Adipocyte (in vitro differentiated cells): ENCODE measurements around the gene COMMD10.
"Not testable (repeated sequence)": the region's sequence is repeated elsewhere in the genome, so short reads cannot be mapped to it uniquely, and the experiment has no call there.

ENCODE experiments used
- DNase-seq: peaks from one replicate; pipeline ENCODE4 v3.0.0-alpha.2; 2015; ENCODE audit warnings: low read depth
- H3K27me3 ChIP-seq: replicated peaks from 2 replicates; pipeline ENCODE4 v1.7.0; 2013; ENCODE audit warnings: mild to moderate bottlenecking, low read length, moderate library complexity; ENCODE audit not compliant: control insufficient read depth, insufficient read depth
- H3K36me3 ChIP-seq: 2 replicates; pipeline ENCODE4 v1.7.0; 2013; ENCODE audit warnings: low read length, mild to moderate bottlenecking, moderate library complexity; ENCODE audit not compliant: control insufficient read depth, insufficient read depth, severe bottlenecking
- H3K4me1 ChIP-seq: 2 replicates; pipeline ENCODE4 v1.7.0; 2013; ENCODE audit warnings: mild to moderate bottlenecking, low read length, moderate library complexity; ENCODE audit not compliant: control insufficient read depth, insufficient read depth
- H3K4me3 ChIP-seq: 2 replicates; pipeline ENCODE4 v1.7.0; 2013; ENCODE audit warnings: mild to moderate bottlenecking, low read length, moderate library complexity
- H3K9ac ChIP-seq: 2 replicates; pipeline ENCODE4 v1.7.0; 2013; ENCODE audit warnings: mild to moderate bottlenecking, low read length, moderate library complexity
- H3K9me3 ChIP-seq: 2 replicates; pipeline ENCODE4 v1.7.0; 2013; ENCODE audit warnings: mild to moderate bottlenecking, low read length, moderate library complexity; ENCODE audit not compliant: control insufficient read depth

COMMD10 gene

DNA sequence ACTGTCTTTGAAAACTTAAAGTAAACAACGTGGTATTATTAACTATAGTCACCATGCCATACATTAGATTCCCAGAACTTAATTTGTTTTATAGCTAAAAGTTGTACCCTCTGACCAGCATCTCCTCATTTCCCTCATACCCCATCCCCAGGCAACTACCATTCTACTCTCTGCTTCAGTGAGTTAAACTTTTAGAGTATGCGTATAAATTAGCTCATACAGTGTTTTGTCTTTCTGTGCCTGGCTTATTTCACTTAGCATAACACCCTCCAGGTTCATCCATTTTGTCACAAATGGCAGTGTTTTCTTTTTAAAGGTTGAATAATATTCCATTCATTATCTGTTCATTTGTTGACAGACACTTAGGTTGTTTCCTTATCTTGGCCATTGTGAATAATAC lies 14.2 kb downstream of the COMMD10 start:
- H3K9me3 ChIP-seq = no peaks in the 10 kb centered on the region
- no peak overlapping the region for H3K9ac ChIP-seq
- H3K36me3 ChIP-seq = peaks cover 28% of the 10 kb centered on the region
- no peaks in the 10 kb centered on the region for H3K4me1 ChIP-seq
- no peak overlapping the region for H3K4me3 ChIP-seq
- H3K27me3 ChIP-seq = no peaks in the 10 kb centered on the region
- no peak for DNase-seq

DNA sequence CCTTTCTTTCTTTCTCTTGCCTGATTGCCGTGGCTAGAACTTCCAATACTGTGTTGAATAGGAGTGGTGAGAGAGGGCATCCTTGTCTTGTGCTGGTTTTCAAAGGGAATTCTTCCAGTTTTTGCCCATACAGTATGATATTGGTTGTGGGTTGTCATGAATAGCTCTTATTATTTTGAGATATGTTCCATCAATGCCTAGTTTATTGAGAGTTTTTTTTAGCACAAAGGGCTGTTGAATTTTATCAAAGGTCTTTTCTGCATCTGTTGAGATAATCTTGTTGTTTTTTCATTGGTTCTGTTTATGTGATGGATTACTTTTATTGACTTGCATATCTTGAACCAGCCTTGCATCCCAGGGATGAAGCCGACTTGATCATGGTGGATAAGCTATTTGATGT lies 20.1 kb downstream of the COMMD10 start:
- not testable (repeated sequence) for H3K27me3 ChIP-seq, H3K9ac ChIP-seq, H3K4me1 ChIP-seq, DNase-seq, H3K9me3 ChIP-seq, H3K36me3 ChIP-seq, H3K4me3 ChIP-seq

DNA sequence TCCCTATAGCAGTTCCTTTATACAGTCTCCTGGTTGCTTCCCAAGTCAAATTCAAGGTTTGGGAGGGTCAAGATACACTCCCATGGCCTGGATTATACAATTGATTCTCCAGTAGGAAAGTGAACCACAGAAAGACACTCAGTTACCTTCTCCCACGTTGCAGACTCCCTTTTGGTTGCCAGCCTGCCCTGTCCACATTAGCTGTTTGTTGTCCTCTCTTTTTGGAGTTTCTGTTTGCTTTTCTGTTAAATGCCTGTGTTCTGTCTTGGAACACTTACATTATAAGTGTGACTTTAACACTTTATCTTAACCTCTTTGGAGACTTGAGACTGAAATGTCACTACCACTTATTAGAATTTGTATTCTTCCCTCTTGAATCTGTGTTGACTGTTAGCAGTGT lies 30.3 kb downstream of the COMMD10 start:
- no peaks in the 10 kb centered on the region for H3K4me1 ChIP-seq
- no peaks in the 10 kb centered on the region for H3K27me3 ChIP-seq
- no peak for DNase-seq

DNA sequence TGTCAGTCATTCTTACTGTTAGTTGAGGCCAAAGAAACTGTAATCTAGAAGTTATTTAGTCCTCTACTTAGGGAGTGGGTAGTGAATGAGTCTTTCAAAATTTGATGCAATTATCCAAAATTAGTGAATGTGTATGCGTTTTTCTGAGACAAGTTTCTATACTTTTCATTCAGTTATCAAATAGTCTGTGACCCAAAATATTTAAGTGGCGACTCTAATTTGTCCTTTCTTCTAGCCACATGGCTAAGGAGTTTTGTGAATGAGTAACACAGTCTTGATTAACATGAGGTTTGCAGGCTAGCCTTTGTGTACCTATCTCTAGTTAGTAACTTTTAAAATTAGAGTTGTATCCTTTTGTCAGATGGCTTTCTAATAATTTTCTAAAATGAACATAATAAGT lies 45.6 kb downstream of the COMMD10 start:
- H3K4me3 ChIP-seq = no peak overlapping the region
- H3K36me3 ChIP-seq = peaks cover 3% of the 10 kb centered on the region
- H3K9me3 ChIP-seq = no peaks in the 10 kb centered on the region
- H3K27me3 ChIP-seq = no peaks in the 10 kb centered on the region
- H3K9ac ChIP-seq = no peak overlapping the region
- DNase-seq = peak; percentile 25
- H3K4me1 ChIP-seq = peaks cover 6% of the 10 kb centered on the region

More for the DNA sequence above, 30.3 kb downstream of the COMMD10 start:
- peaks cover 18% of the 10 kb centered on the region for H3K9me3 ChIP-seq
- no peak overlapping the region for H3K9ac ChIP-seq
- peaks cover 13% of the 10 kb centered on the region for H3K36me3 ChIP-seq
- no peak overlapping the region for H3K4me3 ChIP-seq

DNA sequence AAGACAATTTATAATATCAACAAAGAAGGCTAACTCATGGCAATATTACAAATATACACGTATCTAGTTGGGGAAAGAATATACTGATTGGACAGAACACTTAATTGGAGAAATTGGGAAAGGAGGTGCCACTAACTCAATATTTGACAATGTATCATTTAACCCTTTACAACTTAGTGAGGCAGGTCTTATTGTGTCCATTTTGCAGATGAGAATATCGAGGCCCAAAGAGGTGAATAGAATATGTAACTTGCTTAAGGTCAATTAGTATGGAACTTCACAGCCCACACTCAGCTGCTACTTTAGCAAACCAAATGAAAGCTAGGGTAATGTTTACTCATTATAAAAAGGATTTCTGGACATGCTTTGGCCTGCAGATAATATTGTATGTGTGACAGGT lies 46.2 kb downstream of the COMMD10 start:
- no peak for DNase-seq
- Histone ChIP-seq H3K4me1 (peaks cover 6% of the 10 kb centered on the region), H3K27me3 (no peaks in the 10 kb centered on the region), H3K9ac (no peak overlapping the region), H3K36me3 (peaks cover 3% of the 10 kb centered on the region), H3K9me3 (no peaks in the 10 kb centered on the region), H3K4me3 (no peak overlapping the region)

DNA sequence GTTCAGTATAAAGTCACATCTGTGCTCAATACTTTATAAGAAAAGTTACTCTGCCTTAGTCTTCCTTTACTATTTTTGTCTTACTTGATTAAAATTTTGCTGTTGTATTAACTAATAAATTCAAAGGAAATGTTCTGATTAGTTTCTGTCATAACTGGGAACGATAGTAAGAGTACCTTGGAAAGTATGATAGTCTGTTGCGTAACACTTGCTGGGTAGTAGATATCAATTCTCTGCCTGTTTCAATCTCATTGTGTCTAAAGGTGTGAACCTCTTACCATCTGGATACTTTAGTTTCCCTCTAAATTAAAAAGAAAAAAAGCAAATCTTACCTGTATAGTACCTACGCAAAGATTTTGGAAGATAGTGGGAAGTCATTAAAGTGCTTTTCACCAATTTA lies 48.5 kb downstream of the COMMD10 start:
- H3K36me3 ChIP-seq = peaks cover 3% of the 10 kb centered on the region
- no peak overlapping the region for H3K4me3 ChIP-seq
- DNase-seq = no peak
- H3K9ac ChIP-seq = no peak overlapping the region
- peaks cover 6% of the 10 kb centered on the region for H3K4me1 ChIP-seq
- H3K27me3 ChIP-seq = no peaks in the 10 kb centered on the region
- no peaks in the 10 kb centered on the region for H3K9me3 ChIP-seq

DNA sequence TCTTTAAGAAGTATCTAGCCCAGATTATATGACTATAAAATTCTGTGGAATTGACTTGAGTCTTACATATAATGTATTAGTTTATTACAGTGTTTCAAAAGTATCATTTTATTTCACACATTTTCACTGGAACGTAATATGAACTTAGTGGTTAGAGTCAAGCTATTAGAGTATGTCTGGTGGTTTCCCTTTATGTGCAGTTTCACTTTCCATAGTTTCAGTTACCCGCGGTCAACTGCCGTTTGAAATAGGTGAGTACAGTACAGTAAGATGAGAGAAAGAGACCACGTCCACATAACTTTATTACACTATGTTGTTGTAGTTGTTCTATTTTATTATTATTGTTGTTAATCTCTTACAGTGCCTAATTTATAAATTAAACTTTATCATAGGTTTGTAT lies 50.5 kb downstream of the COMMD10 start:
- no peak for DNase-seq
- peaks cover 3% of the 10 kb centered on the region for H3K36me3 ChIP-seq
- H3K4me1 ChIP-seq = peaks cover 2% of the 10 kb centered on the region
- H3K27me3 ChIP-seq = no peaks in the 10 kb centered on the region
- no peaks in the 10 kb centered on the region for H3K9me3 ChIP-seq
- no peak overlapping the region for H3K4me3 ChIP-seq
- no peak overlapping the region for H3K9ac ChIP-seq

DNA sequence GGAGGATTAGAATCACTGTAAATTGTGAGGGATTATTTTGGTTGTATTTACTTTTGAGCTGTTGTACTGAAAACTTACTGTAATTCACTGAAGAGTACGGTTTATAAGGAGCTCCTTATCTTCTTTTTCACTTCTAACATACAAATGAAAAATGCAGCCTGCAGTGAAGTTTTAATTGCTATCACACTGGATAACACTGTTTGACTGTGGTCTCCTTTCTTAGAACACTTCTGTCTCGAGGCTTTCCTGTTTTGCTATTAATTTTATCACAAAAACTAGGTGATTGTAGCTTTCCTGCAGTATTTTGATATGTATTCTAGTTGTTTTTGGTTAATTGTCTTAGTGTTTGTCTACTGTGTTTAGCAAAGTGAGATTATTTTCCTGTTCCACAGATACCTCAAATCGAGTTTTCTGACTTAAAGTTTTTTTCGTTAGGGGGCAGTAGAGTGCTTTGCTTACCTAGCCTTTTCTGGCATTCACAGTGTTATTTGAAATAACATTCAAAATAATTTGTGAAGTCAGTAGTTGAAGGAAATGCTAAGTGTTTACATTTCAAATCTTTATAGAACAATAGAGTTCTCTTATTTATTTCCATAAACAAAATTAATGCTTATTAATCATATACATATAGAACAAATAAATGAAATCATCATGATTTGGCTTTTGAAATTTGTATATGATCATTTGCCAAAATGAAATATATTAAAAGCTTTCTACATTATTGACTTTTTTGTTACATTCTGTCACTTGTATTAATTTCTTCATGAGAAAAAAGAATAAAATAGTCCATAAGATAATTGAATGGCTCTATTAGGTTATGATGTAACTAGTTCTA lies 52.9 kb downstream of the COMMD10 start:
- Histone ChIP-seq H3K4me3 (no peak overlapping the region), H3K9ac (no peak overlapping the region), H3K36me3 (peaks cover 3% of the 10 kb centered on the region), H3K9me3 (no peaks in the 10 kb centered on the region), H3K27me3 (no peaks in the 10 kb centered on the region), H3K4me1 (no peaks in the 10 kb centered on the region)
- peak; percentile 86 for DNase-seq

DNA sequence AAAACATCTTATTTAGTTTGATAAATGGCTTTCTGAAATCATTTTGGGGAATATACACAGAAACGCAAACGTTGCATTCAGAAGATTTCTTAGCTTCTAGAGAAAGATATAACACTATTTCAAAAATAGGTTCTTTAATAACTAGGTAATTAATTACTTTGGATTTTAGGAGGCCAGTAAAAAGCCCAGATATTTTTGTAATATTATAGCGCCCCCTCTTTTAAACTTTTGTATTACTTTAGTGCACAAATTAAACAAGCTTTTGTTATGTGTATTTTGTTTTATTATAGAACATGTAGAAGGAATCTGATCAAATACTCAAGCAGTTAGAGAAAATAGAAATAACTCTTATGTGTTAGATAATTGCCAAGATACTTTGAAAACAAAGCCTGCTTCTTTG lies 57.7 kb downstream of the COMMD10 start:
- no peak overlapping the region for H3K4me3 ChIP-seq
- no peaks in the 10 kb centered on the region for H3K27me3 ChIP-seq
- DNase-seq = no peak
- no peaks in the 10 kb centered on the region for H3K36me3 ChIP-seq
- H3K9me3 ChIP-seq = no peaks in the 10 kb centered on the region
- H3K9ac ChIP-seq = no peak overlapping the region
- peaks cover 3% of the 10 kb centered on the region for H3K4me1 ChIP-seq

DNA sequence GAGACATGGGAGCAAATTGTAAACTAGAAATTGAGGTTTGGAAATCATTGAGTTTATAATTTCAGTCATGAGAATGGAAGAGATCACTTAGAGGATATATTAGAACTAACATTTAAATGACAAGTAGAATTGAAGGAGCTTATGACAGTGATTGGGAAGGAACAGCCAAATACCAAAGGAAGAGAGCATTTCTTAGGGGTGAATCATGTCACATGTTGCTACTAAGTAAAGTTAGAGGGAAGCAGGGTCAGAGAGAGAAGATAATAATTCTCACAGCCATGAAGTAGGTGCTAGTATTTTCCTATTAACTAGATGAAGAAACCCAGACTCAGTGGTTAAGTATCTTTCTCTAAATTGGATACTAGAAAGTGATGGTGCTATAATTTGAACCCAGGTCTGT lies 59.3 kb downstream of the COMMD10 start:
- H3K9ac ChIP-seq = no peak overlapping the region
- H3K9me3 ChIP-seq = no peaks in the 10 kb centered on the region
- DNase-seq = peak; percentile 10
- no peaks in the 10 kb centered on the region for H3K36me3 ChIP-seq
- H3K27me3 ChIP-seq = no peaks in the 10 kb centered on the region
- H3K4me3 ChIP-seq = no peak overlapping the region
- peaks cover 3% of the 10 kb centered on the region for H3K4me1 ChIP-seq

DNA sequence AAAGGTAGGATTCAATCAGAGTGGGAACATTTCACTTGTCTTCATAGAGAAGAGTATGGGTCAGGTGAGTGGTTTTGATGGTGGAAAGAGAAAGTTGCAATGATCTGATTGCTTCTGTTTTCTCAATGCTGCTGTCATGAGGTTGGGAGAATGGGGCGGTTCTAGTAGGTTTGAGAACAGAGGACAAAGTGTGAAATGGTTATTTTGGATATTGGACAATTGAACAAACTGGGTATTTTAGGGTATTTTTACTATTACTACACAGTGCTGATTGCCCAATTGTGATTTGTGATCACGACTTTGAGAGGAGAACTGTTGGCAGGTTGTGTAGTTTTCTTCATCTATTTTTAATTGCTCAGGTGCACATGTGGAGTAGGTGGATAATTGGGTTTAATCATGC lies 60.2 kb downstream of the COMMD10 start:
- Histone ChIP-seq H3K4me1 (peaks cover 3% of the 10 kb centered on the region), H3K9me3 (no peaks in the 10 kb centered on the region), H3K4me3 (no peak overlapping the region), H3K9ac (no peak overlapping the region), H3K27me3 (no peaks in the 10 kb centered on the region), H3K36me3 (no peaks in the 10 kb centered on the region)
- DNase-seq = no peak

DNA sequence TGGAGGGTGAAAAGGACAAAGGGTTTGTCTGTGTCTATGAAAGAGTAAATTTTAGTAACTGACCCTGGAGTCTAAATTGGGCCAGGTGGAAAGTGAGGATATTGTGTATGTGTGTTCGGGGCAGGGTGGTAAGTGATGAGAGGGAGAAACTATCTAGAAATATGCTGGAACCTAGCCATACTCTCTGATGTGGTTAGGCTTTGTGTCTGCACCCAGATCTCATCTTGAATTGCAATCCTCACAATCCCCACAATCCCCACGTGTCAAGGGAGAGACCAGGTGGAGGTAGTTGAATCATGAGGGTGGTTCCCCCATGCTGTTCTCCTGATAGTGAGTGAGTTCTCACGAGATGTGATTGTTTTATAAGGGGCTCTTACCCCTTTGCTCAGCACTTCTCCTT lies 60.6 kb downstream of the COMMD10 start:
- Histone ChIP-seq H3K27me3 (no peaks in the 10 kb centered on the region), H3K36me3 (no peaks in the 10 kb centered on the region), H3K9me3 (no peaks in the 10 kb centered on the region), H3K4me1 (peaks cover 3% of the 10 kb centered on the region), H3K9ac (no peak overlapping the region), H3K4me3 (no peak overlapping the region)
- DNase-seq = no peak
